Activated gamma-delta T cell (primary cell): ENCODE data around the gene VAMP3.

Experiments
- DNase-seq: peaks from one replicate; lab custom pipeline; 2025; lab: John Stamatoyannopoulos, UW

The VAMP3 gene

GRCh38 chr1:7813677-7814373, 42.7 kb downstream of the VAMP3 start:
- no peak for DNase-seq

- DNase-seq = no peak
These were observed 50.2 kb downstream of the VAMP3 start for GRCh38 chr1:7821282-7821681.

- DNase-seq = no peak
These were observed 53.6 kb downstream of the VAMP3 start for GRCh38 chr1:7824701-7825100.

- no peak for DNase-seq
These were observed 55.3 kb downstream of the VAMP3 start for GRCh38 chr1:7826363-7826762.

GRCh38 chr1:7827126-7827955, 56.2 kb downstream of the VAMP3 start:
- DNase-seq = no peak
